ES-I3 (cell line): ENCODE results near the gene GAL3ST1.

ENCODE experiments used
- H3K36me3 ChIP-seq: 2 replicates; pipeline ENCODE4 v1.6.1; 2013; ENCODE audit warnings: mild to moderate bottlenecking, low read length, control low read depth, moderate library complexity; ENCODE audit not compliant: insufficient read depth
- H3K4me1 ChIP-seq: 2 replicates; pipeline ENCODE4 v1.6.1; 2013; ENCODE audit warnings: mild to moderate bottlenecking, control low read depth, low read length; ENCODE audit not compliant: insufficient read depth
- H3K9ac ChIP-seq: 2 replicates; pipeline ENCODE4 v1.6.1; 2013; ENCODE audit warnings: low read depth, mild to moderate bottlenecking, low read length, moderate library complexity
- H3K9me3 ChIP-seq: 2 replicates; pipeline ENCODE4 v1.6.1; 2013; ENCODE audit warnings: mild to moderate bottlenecking, low read length, moderate library complexity; ENCODE audit not compliant: control insufficient read depth, insufficient read depth

GAL3ST1 gene

DNA sequence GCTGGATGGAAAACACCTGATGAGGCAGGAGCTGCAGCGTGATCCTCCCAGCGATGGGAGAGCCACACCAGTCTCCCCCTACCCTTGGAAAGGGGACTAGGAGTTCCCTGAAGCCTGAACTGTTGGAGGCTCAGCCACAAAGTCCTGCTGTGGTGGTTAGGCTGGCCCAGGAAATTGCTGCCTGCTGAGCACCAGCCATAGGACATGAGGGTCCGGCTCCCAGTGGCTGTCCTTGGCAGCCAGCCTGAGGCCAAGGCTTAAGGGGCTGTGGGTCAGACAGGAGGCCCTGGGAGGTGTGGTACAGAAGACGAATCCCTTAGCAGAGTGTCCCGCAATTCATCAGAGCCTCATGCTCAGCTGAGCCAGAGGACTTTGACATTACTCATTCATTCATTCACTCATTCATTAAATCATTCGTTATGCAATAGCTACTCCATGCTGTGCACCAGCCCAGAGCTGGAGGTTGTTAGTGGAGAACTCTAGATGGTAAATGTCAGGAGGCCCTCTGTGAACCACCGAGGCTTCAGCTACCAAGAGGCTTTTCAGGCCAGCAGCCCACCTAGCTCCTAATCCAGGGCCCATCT lies 54.5 kb downstream of the GAL3ST1 start:
- Histone ChIP-seq H3K9ac (no peak overlapping the region), H3K4me1 (no peaks in the 10 kb centered on the region), H3K9me3 (no peaks in the 10 kb centered on the region), H3K36me3 (no peaks in the 10 kb centered on the region)

- H3K36me3 ChIP-seq, result no peaks in the 10 kb centered on the region
- H3K4me1 ChIP-seq, result no peaks in the 10 kb centered on the region
- H3K9ac ChIP-seq, result no peak overlapping the region
- no peaks in the 10 kb centered on the region for H3K9me3 ChIP-seq
These were observed 57.7 kb downstream of the GAL3ST1 start for GRCh38 chr22:30516731-30517130.

- no peaks in the 10 kb centered on the region for H3K36me3 ChIP-seq
- no peaks in the 10 kb centered on the region for H3K9me3 ChIP-seq
- H3K9ac ChIP-seq, result no peak overlapping the region
- H3K4me1 ChIP-seq, result no peaks in the 10 kb centered on the region
These were observed 58.2 kb downstream of the GAL3ST1 start for GRCh38 chr22:30516273-30516672.

DNA sequence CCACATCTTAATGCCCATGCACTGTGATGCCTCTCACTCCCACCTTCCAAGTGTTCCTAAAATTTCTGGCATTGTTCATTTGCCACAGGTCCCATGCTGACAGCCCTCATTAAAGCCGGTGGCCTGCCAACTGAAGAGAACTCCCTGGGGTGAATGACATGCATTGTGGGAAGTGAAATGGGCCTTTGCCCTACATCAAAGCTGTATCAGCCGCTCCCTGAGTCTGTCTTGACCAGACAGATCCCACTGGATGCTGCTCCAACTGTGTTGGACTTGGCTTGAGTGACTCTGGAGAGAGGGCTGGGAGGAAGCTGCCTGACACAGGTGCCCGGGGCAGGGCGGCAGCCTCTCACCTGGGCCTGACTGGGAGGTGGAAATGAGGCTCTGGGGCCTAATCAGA lies 60.2 kb downstream of the GAL3ST1 start:
- Histone ChIP-seq H3K9ac (no peak overlapping the region), H3K4me1 (no peaks in the 10 kb centered on the region), H3K36me3 (no peaks in the 10 kb centered on the region), H3K9me3 (no peaks in the 10 kb centered on the region)

GRCh38 chr22:30513462-30513861 lies 61.0 kb downstream of the GAL3ST1 start:
- H3K36me3 ChIP-seq, result no peaks in the 10 kb centered on the region

DNA sequence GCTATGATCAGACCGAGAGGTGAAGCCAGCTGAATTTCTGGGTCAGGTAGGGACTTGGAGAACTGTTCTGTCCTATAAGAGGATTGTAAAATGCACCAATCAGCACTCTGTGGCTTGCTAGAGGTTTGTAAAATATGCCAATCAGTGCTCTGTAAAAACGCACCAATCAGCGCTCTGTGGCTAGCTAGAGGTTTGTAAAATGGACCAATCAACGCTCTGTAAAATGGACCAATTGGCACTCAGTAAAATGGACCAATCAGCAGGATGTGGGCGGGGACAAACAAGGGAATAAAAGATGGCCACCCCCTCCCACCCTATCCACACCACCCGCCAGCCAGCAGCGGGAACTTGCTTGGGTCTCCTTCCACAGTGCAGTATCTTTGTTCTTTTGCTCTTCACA lies 62.6 kb downstream of the GAL3ST1 start:
- no peaks in the 10 kb centered on the region for H3K4me1 ChIP-seq

More at GRCh38 chr22:30513462-30513861, 61.0 kb downstream of the GAL3ST1 start:
- no peaks in the 10 kb centered on the region for H3K9me3 ChIP-seq
- no peaks in the 10 kb centered on the region for H3K4me1 ChIP-seq
- no peak overlapping the region for H3K9ac ChIP-seq

GRCh38 chr22:30511109-30511508 lies 63.4 kb downstream of the GAL3ST1 start:
- Histone ChIP-seq H3K36me3 (no peaks in the 10 kb centered on the region), H3K9ac (no peak overlapping the region), H3K4me1 (no peaks in the 10 kb centered on the region), H3K9me3 (no peaks in the 10 kb centered on the region)

More for the DNA sequence above, 62.6 kb downstream of the GAL3ST1 start:
- Histone ChIP-seq H3K9ac (no peak overlapping the region), H3K36me3 (no peaks in the 10 kb centered on the region), H3K9me3 (no peaks in the 10 kb centered on the region)

- H3K9me3 ChIP-seq, result no peaks in the 10 kb centered on the region
These were observed 66.2 kb downstream of the GAL3ST1 start for GRCh38 chr22:30508216-30508615.

GRCh38 chr22:30507670-30508069 lies 66.8 kb downstream of the GAL3ST1 start:
- Histone ChIP-seq H3K9me3 (no peaks in the 10 kb centered on the region), H3K36me3 (no peaks in the 10 kb centered on the region), H3K9ac (no peak overlapping the region), H3K4me1 (no peaks in the 10 kb centered on the region)

More at GRCh38 chr22:30508216-30508615, 66.2 kb downstream of the GAL3ST1 start:
- Histone ChIP-seq H3K36me3 (no peaks in the 10 kb centered on the region), H3K4me1 (no peaks in the 10 kb centered on the region), H3K9ac (no peak overlapping the region)

GRCh38 chr22:30506507-30506968 lies 67.9 kb downstream of the GAL3ST1 start:
- H3K9ac ChIP-seq, result no peak overlapping the region

More at GRCh38 chr22:30506507-30506968, 67.9 kb downstream of the GAL3ST1 start:
- H3K9me3 ChIP-seq, result no peaks in the 10 kb centered on the region
- H3K4me1 ChIP-seq, result no peaks in the 10 kb centered on the region
- no peaks in the 10 kb centered on the region for H3K36me3 ChIP-seq
